Measurements from ENCODE around the gene FGFBP1. TPM values are rescaled to one million over a fixed set of nuclear protein-coding genes. Genes with fewer than 3 reads are reported as not detected.
A peak's percentile ranks its signal among the peaks of the same experiment; 100 is the strongest.

The FGFBP1 gene
- polyA plus RNA-seq, 2 of the 4 experiments (the other 2 are of a cell fraction), result 1.1 to 4.0 TPM

- DNase-seq (ENCODE audit: low read depth in 1 of 2, low spot score in 1 of 2), result no peak
- CTCF ChIA-PET, result interaction anchor here (1.1 to 2.3 kb wide), 8 partner anchors 37 to 153 kb away, joined by 3 to 34 read pairs (median 4); no protein-coding TSS in a partner anchor
- Histone ChIP-seq H3K4me2 (no peak overlapping the region), H3K9me3 (no peaks in the 10 kb centered on the region), H3K4me1 (peaks cover 5% of the 10 kb centered on the region), H3K4me3 (no peak overlapping the region), H3K27ac (no peak overlapping the region)
- ATAC-seq, result no peak
- FAIRE-seq, result no peak
- WGBS (ENCODE audit: missing lambda C conversion rate), result 54% methylated on average over 2 of the region's 2 CpGs
- POLR2A ChIA-PET, result no interaction called here
- no peak for TF ChIP-seq NR3C1 (IDR thresholded peaks at IDR 0.05)
- no peak for TF ChIP-seq ESRRA (IDR thresholded peaks at IDR 0.05; ENCODE audit: borderline replicate concordance, low read length)
- no peak for TF ChIP-seq HMGXB4 (CRISPR knock-in tag; IDR thresholded peaks at IDR 0.05; ENCODE audit: borderline replicate concordance)
- TF ChIP-seq MAFK (IDR thresholded peaks at IDR 0.05; ENCODE audit: partially characterized antibody), result no peak
- no peak for TF ChIP-seq POLR2AphosphoS2 (conservative IDR thresholded peaks at IDR 0.05; ENCODE audit: low read length)
- no peak for TF ChIP-seq CTCF (IDR thresholded peaks at IDR 0.05)
- TF ChIP-seq HEYL (CRISPR knock-in tag; IDR thresholded peaks at IDR 0.05), result no peak
- no peak for TF ChIP-seq SREBF2 (IDR thresholded peaks at IDR 0.05)
- TF ChIP-seq USF2 (IDR thresholded peaks at IDR 0.05), result no peak
- no peak for TF ChIP-seq ZFP36 (IDR thresholded peaks at IDR 0.05; ENCODE audit: borderline replicate concordance, partially characterized antibody)
- TF ChIP-seq ZSCAN20 (CRISPR knock-in tag; IDR thresholded peaks at IDR 0.05), result no peak
- no peak for TF ChIP-seq NFE2L2 (conservative IDR thresholded peaks at IDR 0.05; ENCODE audit: low read length)
- no peak for TF ChIP-seq FOSB (CRISPR knock-in tag; IDR thresholded peaks at IDR 0.05)
- no peak for TF ChIP-seq NPAS2 (CRISPR knock-in tag; IDR thresholded peaks at IDR 0.05; ENCODE audit: borderline replicate concordance)
These were observed 20.0 kb upstream of the FGFBP1 start for GRCh38 chr4:15958562-15958961.

- ATAC-seq (peak; percentile 94 to 96), DNase-seq (ENCODE audit: low read depth in 1 of 2, low spot score in 1 of 2) (peak; percentile 72 to 77), FAIRE-seq (peak; percentile 13)
- H3K4me1 ChIP-seq, result peaks cover 5% of the 10 kb centered on the region
- H3K4me2 ChIP-seq, result peak overlapping the region; percentile 1; the same call in 1 of the 3 replicates
- peak overlapping the region; percentile 19 to 57; a peak in 3 of 6 replicates for H3K27ac ChIP-seq
- no peaks in the 10 kb centered on the region for H3K9me3 ChIP-seq
- no peak for TF ChIP-seq NFE2L2 (conservative IDR thresholded peaks at IDR 0.05; ENCODE audit: low read length)
- TF ChIP-seq SMC3 (IDR thresholded peaks at IDR 0.05), result peak; percentile 99
- TF ChIP-seq KDM1A (IDR thresholded peaks at IDR 0.05; ENCODE audit: low read depth), result no peak
- TF ChIP-seq CTCF (IDR thresholded peaks at IDR 0.05), result peak; percentile 92
- peak; percentile 42 for TF ChIP-seq MAFK (IDR thresholded peaks at IDR 0.05; ENCODE audit: partially characterized antibody)
- TF ChIP-seq RAD21 (conservative IDR thresholded peaks at IDR 0.05 in 1 of 2, IDR thresholded peaks at IDR 0.05 in 1 of 2), result peak; percentile 97 to 99
- no peak overlapping the region for H3K4me3 ChIP-seq
- ChIA-PET POLR2A (interaction anchor here (1.1 kb wide), 1 partner anchor 151 kb away, joined by 4 read pairs; no protein-coding TSS in a partner anchor), CTCF (interaction anchor here (0.5 to 5.2 kb wide), 57 partner anchors 9 to 477 kb away, joined by 3 to 188 read pairs (median 6); partner anchors contain the start of gene FGFBP1)
- WGBS (ENCODE audit: missing lambda C conversion rate), result 37% methylated on average over 7 of the region's 9 CpGs
These were observed 17.8 kb upstream of the FGFBP1 start for GRCh38 chr4:15956179-15956850.
